Hepatocyte (in vitro differentiated cells): Measurements from ENCODE around the gene MYO1F.

Experiments
- EZH2 ChIP-seq: fragments of 200-600 bp; sonication (generic); IDR thresholded peaks from 2 replicates; pipeline ENCODE4 v1.6.1; 2016; ENCODE audit warnings: antibody characterized with exemption, mild to moderate bottlenecking, borderline replicate concordance
- EZH2phosphoT487 ChIP-seq: fragments of 200-600 bp; sonication (generic); IDR thresholded peaks from one replicate; pipeline ENCODE4 v1.6.1; 2018; ENCODE audit warnings: antibody characterized with exemption, mild to moderate bottlenecking, low read depth, moderate library complexity; ENCODE audit not compliant: unreplicated experiment, severe bottlenecking
- TF ChIP-seq, protein P1 (sequence below): fragments of 200-600 bp; sonication (generic); IDR thresholded peaks from 2 replicates; pipeline ENCODE4 v1.5.1; 2016; ENCODE audit warnings: antibody characterized with exemption, mild to moderate bottlenecking; ENCODE audit not compliant: poor library complexity

DNA sequence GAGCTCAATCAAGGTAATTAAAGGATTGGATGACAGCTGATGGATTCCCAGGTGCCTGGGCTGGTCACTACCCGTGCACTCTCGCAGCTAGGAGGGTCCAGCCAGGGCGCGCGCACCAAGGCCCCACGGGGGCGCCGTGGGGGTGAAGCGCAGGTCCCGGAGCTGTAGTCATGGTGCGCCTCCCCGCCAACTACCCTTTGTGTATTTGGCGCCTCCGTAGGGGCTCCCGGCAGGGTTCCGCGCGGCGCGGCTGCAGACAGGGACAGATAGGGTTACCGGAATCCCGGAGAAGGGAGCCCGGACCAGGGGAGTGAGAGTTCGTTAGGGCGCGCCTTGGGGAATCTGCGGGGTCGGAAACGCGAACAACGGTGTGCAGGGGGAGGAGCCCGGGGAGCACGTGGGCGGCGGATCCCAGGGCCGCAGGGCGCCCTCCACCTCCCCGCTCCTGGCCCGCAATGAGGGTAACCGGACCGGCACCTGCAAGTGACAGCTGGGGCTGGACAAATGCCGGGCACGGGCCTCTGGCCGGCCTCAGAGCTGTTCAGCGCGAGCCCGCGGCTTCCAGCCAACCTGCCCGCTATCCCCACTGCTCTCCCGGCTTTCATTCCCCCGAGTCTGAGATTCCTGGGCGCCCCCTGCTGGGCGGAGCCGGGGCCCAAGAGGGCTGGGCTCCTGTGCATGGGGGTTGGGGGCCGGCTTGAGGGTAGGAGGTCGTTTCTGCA lies 71.4 kb downstream of the MYO1F start:
- TF ChIP-seq, protein P1, sequence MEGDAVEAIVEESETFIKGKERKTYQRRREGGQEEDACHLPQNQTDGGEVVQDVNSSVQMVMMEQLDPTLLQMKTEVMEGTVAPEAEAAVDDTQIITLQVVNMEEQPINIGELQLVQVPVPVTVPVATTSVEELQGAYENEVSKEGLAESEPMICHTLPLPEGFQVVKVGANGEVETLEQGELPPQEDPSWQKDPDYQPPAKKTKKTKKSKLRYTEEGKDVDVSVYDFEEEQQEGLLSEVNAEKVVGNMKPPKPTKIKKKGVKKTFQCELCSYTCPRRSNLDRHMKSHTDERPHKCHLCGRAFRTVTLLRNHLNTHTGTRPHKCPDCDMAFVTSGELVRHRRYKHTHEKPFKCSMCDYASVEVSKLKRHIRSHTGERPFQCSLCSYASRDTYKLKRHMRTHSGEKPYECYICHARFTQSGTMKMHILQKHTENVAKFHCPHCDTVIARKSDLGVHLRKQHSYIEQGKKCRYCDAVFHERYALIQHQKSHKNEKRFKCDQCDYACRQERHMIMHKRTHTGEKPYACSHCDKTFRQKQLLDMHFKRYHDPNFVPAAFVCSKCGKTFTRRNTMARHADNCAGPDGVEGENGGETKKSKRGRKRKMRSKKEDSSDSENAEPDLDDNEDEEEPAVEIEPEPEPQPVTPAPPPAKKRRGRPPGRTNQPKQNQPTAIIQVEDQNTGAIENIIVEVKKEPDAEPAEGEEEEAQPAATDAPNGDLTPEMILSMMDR, result peak; percentile 95
- no peak for TF ChIP-seq EZH2
- no peak for TF ChIP-seq EZH2phosphoT487
